CD14-positive monocyte (primary cell): Measurements from ENCODE around the gene BEGAIN. TPM values are rescaled to one million over a fixed set of nuclear protein-coding genes. Genes with fewer than 3 reads are reported as not detected.

Source experiments
- DNase-seq, 3 donors: peaks; one replicate each; pipeline ENCODE4 v3.0.0-alpha.2; 2011 to 2022
- H2AFZ ChIP-seq: 2 replicates; pipeline ENCODE4 v1.6.0; 2012; ENCODE audit warnings: mild to moderate bottlenecking, low read depth, low read length, inconsistent platforms; ENCODE audit not compliant: insufficient read depth, poor library complexity, severe bottlenecking
- H3K27ac ChIP-seq, 2 donors: 1 replicate in 1 of 2; 2 replicates in 1 of 2; pipeline ENCODE4 v1.5.1; 2012 to 2013; ENCODE audit warnings: low read length in 2 of 2, control low read depth in 1 of 2, inconsistent platforms in 1 of 2, low read depth in 1 of 2, mild to moderate bottlenecking in 1 of 2
- H3K27me3 ChIP-seq, 2 donors: one replicate each; pipeline versions ENCODE4 v1.6.0 to v1.6.1; 2011 to 2013; ENCODE audit warnings: low read length in 2 of 2; ENCODE audit not compliant: control insufficient read depth in 2 of 2, insufficient read depth in 2 of 2
- H3K36me3 ChIP-seq, 2 donors: replicated peaks in 1 of 2; 1 replicate in 1 of 2; 2 replicates in 1 of 2; pipeline versions ENCODE4 v1.5.1 to v1.6.1; 2012 to 2013; ENCODE audit warnings: low read length in 2 of 2, control low read depth in 1 of 2, inconsistent platforms in 1 of 2, mild to moderate bottlenecking in 1 of 2; ENCODE audit not compliant: insufficient read depth in 2 of 2, control insufficient read depth in 1 of 2
- H3K4me1 ChIP-seq, 2 donors: 1 replicate in 1 of 2; 2 replicates in 1 of 2; pipeline versions ENCODE4 v1.5.1 to v1.6.1; 2012 to 2013; ENCODE audit warnings: low read length in 2 of 2, control low read depth in 1 of 2, inconsistent platforms in 1 of 2, mild to moderate bottlenecking in 1 of 2, moderate library complexity in 1 of 2; ENCODE audit not compliant: insufficient read depth in 2 of 2, control insufficient read depth in 1 of 2
- H3K4me2 ChIP-seq: replicated peaks from 2 replicates; pipeline ENCODE3; 2012; ENCODE audit warnings: low read length, moderate library complexity, mild to moderate bottlenecking; ENCODE audit not compliant: poor library complexity, severe bottlenecking; ENCODE audit errors: extremely low read depth
- H3K4me3 ChIP-seq, 3 experiments: fragments of 200-600 bp in 1 of 3; sonication (generic) in 1 of 3; replicated peaks in 1 of 3; 1 replicate in 2 of 3; 2 replicates in 1 of 3; pipeline ENCODE4 v1.5.1; 2011 to 2013; ENCODE audit warnings: low read length in 3 of 3, mild to moderate bottlenecking in 3 of 3, control low read depth in 2 of 3, low read depth in 2 of 3, inconsistent platforms in 1 of 3, moderate library complexity in 1 of 3
- H3K79me2 ChIP-seq: 2 replicates; pipeline ENCODE4 v1.6.0; 2012; ENCODE audit warnings: mild to moderate bottlenecking, control low read depth, inconsistent platforms, low read length, moderate library complexity; ENCODE audit not compliant: insufficient read depth
- H3K9ac ChIP-seq: 2 replicates; pipeline ENCODE4 v1.6.0; 2017; ENCODE audit warnings: low read length, mild to moderate bottlenecking; ENCODE audit not compliant: insufficient read depth, poor library complexity, severe bottlenecking
- H3K9me3 ChIP-seq, 2 donors: replicated peaks in 1 of 2; 1 replicate in 1 of 2; 2 replicates in 1 of 2; pipeline versions ENCODE4 v1.5.1 to v1.6.1; 2012 to 2013; ENCODE audit warnings: low read length in 2 of 2, control low read depth in 1 of 2; ENCODE audit not compliant: control insufficient read depth in 1 of 2, insufficient read depth in 1 of 2
- H4K20me1 ChIP-seq: 2 replicates; pipeline ENCODE4 v1.6.0; 2012; ENCODE audit warnings: mild to moderate bottlenecking, low read length, control low read depth, moderate library complexity; ENCODE audit not compliant: insufficient read depth
- H3K27ac Mint-ChIP-seq, 7 donors: one replicate each; pipeline ENCODE4 v1.8.0; 2020; ENCODE audit warnings: mild to moderate bottlenecking in 7 of 7, mixed read lengths in 7 of 7, moderate library complexity in 6 of 7, inconsistent platforms in 2 of 7
- H3K27me3 Mint-ChIP-seq, 3 donors: one replicate each; pipeline ENCODE4 v1.8.0; 2021 to 2022; ENCODE audit warnings: low read depth in 3 of 3, mild to moderate bottlenecking in 3 of 3, mixed read lengths in 3 of 3, moderate library complexity in 3 of 3, inconsistent platforms in 1 of 3
- H3K36me3 Mint-ChIP-seq, 2 donors: one replicate each; pipeline ENCODE4 v1.8.0; 2020; ENCODE audit warnings: mixed read lengths in 2 of 2, inconsistent platforms in 1 of 2, mild to moderate bottlenecking in 1 of 2
- H3K4me1 Mint-ChIP-seq: one replicate; pipeline ENCODE4 v1.8.0; 2020; ENCODE audit warnings: mild to moderate bottlenecking, mixed read lengths
- H3K4me3 Mint-ChIP-seq, 2 donors: one replicate each; pipeline ENCODE4 v1.8.0; 2020; ENCODE audit warnings: mild to moderate bottlenecking in 2 of 2, mixed read lengths in 2 of 2, moderate library complexity in 1 of 2
- H3K9me3 Mint-ChIP-seq, 7 donors: one replicate each; pipeline ENCODE4 v1.8.0; 2020 to 2022; ENCODE audit warnings: mixed read lengths in 7 of 7, mild to moderate bottlenecking in 6 of 7, moderate library complexity in 6 of 7, inconsistent platforms in 2 of 7
- CTCF ChIP-seq: fragments of 200-600 bp; IDR thresholded peaks from one replicate; pipeline ENCODE4 v1.8.0; 2022; ENCODE audit warnings: antibody characterized with exemption, mild to moderate bottlenecking
- WGBS: methylation state at CpG from one replicate; pipeline ENCODE4 v1.1.5; 2013; ENCODE audit warnings: missing lambda C conversion rate; ENCODE audit not compliant: insufficient coverage; 5-methylcytosine and 5-hydroxymethylcytosine counted together
- intact Hi-C, 2 donors: fragments of 100-400 bp; cut with micrococcal nuclease; formaldehyde crosslinking; loops; one replicate each; pipeline versions ENCODE4 v1.15.0 to v1.15.1; 2023
- polyA plus RNA-seq, 3 donors: library from polyadenylated mRNA; depleted of rRNA in 1 of 3; unstranded in 2 of 3; stranded (reverse) in 1 of 3; fragments of 300-500 nt in 2 of 3; fragments of >200 nt in 1 of 3; fragmentation: Illumina TruSeq in 2 of 3; gene quantifications; 1 replicate in 2 of 3; 2 replicates in 1 of 3; pipeline ENCODE4 v1.2.3, GENCODE V29; 2012 to 2021

Gene BEGAIN
- polyA plus RNA-seq, 3 donors, result 0.25 to 0.45 TPM; not detected in 1

- Histone ChIP-seq H3K27me3 (no peaks in the 10 kb centered on the region), H3K9me3 (no peaks in the 10 kb centered on the region), H3K4me2 (no peak overlapping the region), H2AFZ (no peak overlapping the region), H3K4me3 (no peak overlapping the region), H3K9ac (no peak overlapping the region), H3K79me2 (no peaks in the 10 kb centered on the region), H3K4me1 (peaks cover 28 to 32% of the 10 kb centered on the region in 2 donors), H3K36me3 (no peaks in the 10 kb centered on the region), H4K20me1 (no peaks in the 10 kb centered on the region), H3K27ac (no peak overlapping the region)
- H3K27me3 Mint-ChIP-seq, result peaks cover 4 to 22% (median 12%) of the 10 kb centered on the region in 3 donors
- no peaks in the 10 kb centered on the region for H3K36me3 Mint-ChIP-seq
- peaks cover 0 to 3% (median 0%) of the 10 kb centered on the region in 7 donors for H3K9me3 Mint-ChIP-seq
- H3K4me1 Mint-ChIP-seq, result peaks cover 39% of the 10 kb centered on the region
- no peak for TF ChIP-seq CTCF
- no peak overlapping the region for H3K4me3 Mint-ChIP-seq
- 95% methylated on average over 9 of the region's 15 CpGs for WGBS
- intact Hi-C loops, result loop anchor here (5.0 to 10.0 kb wide), 3 partner anchors 73 to 160 kb away; no protein-coding TSS in a partner anchor
- DNase-seq, result no peak
- H3K27ac Mint-ChIP-seq, result peak overlapping the region in 1 of 7 donors; percentile 41
These were observed 42.6 kb downstream of the BEGAIN start for GRCh38 chr14:100544506-100545141.

- no peak overlapping the region for H3K27ac Mint-ChIP-seq
- H3K27ac ChIP-seq, result no peak overlapping the region
- no peaks in the 10 kb centered on the region for H3K36me3 ChIP-seq
- DNase-seq, result no peak
- H3K9me3 Mint-ChIP-seq, result peaks cover 0 to 3% (median 0%) of the 10 kb centered on the region in 7 donors
- H4K20me1 ChIP-seq, result no peaks in the 10 kb centered on the region
- H3K9ac ChIP-seq, result no peak overlapping the region
- H3K9me3 ChIP-seq, result no peaks in the 10 kb centered on the region
- no peaks in the 10 kb centered on the region for H3K79me2 ChIP-seq
- intact Hi-C loops, result loop anchor here (10.0 kb wide), 1 partner anchor 159 kb away; no protein-coding TSS in a partner anchor
- 94% methylated on average over 14 of the region's 19 CpGs for WGBS
- H2AFZ ChIP-seq, result no peak overlapping the region
- no peak overlapping the region for H3K4me3 ChIP-seq
- H3K4me1 Mint-ChIP-seq, result peaks cover 30% of the 10 kb centered on the region
- H3K4me3 Mint-ChIP-seq, result no peak overlapping the region
- no peaks in the 10 kb centered on the region for H3K27me3 ChIP-seq
- peaks cover 28 to 30% of the 10 kb centered on the region in 2 donors for H3K4me1 ChIP-seq
- peaks cover 4 to 15% (median 5%) of the 10 kb centered on the region in 3 donors for H3K27me3 Mint-ChIP-seq
- H3K36me3 Mint-ChIP-seq, result no peaks in the 10 kb centered on the region
- no peak for TF ChIP-seq CTCF
- no peak overlapping the region for H3K4me2 ChIP-seq
These were observed 43.5 kb downstream of the BEGAIN start for GRCh38 chr14:100543471-100544455.
